ENCODE results near the gene TBC1D17. TPM values are rescaled to one million over a fixed set of nuclear protein-coding genes. Genes with fewer than 3 reads are reported as not detected.

The TBC1D17 gene
- total and polyA plus RNA-seq, 10 donors = 20.8 to 53.5 (median 36.6) TPM

DNA sequence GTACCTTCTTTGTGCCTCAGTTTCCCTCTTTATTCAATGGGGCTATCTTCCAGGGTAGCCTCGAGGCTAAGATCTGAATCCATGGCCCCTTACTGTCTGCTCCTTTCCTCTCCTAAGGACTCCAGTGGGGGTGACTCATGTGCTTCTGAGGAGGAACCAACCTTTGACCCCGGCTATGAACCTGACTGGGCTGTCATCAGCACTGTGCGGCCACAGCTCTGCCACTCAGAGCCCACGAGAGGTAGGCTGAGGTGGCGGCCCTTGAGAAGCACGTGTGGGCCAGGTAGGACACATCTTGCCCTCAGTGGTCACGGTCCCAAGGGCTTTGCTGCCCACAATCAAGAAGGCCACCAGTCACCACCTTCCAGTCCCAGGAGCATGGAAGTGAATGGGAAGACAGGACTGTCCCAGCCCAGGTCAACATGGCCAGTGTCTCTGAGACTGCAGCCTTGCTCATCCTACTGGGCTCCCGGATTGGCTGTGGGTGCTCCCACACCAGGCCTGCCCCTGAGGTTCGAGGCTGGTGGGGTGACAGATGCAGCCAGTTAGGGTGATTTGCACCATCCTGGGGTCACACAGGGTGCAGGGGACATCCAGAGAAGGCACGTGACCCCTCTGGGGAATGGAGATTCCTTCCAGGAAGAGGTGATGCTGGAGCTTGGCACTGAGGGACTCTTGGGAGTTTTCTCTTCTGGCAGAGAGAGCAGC, 2.8 kb downstream of the TBC1D17 start:
- Histone ChIP-seq H3K27ac (no peak overlapping the region), H3K4me3 (no peak overlapping the region), H3K36me3 (peaks cover 9 to 68% (median 61%) of the 10 kb centered on the region in 6 donors), H3K27me3 (replicated peaks in 1 of 7) (no peaks in the 10 kb centered on the region), H3K4me1 (peaks cover 9 to 34% (median 20%) of the 10 kb centered on the region in 6 donors), H3K9me3 (no peaks in the 10 kb centered on the region)
- DNase-seq = no peak
- no peak for TF ChIP-seq POLR2A (IDR thresholded peaks at IDR 0.05)
- peak in 1 of 3 donors; percentile 7 for TF ChIP-seq POLR2AphosphoS5 (IDR thresholded peaks at IDR 0.05)
- intact Hi-C loops (cut with DNase I; ENCODE audit: low total_unique reads) = no loop called here
- 91 to 97% (median 95%) methylated on average over 4 to 10 of the region's 10 CpGs for WGBS, 5 donors

DNA sequence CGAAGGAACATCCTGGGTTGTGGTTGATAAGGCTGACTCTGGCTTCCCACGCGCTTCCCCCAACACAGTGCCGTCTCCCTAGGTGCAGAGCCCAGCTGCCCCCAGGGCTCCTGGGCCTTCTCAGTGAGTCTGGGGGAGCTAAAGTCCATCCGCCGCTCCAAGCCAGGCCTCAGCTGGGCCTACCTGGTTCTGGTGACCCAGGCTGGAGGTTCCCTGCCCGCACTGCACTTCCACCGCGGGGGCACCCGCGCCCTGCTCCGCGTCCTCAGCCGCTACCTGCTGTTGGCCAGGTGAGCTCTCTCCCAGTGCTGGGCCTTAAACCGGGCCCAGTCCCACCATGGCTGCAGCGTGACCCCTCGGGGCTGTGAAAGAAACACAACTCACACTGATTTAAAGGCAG, 3.7 kb downstream of the TBC1D17 start:
- TF ChIP-seq, protein P1, sequence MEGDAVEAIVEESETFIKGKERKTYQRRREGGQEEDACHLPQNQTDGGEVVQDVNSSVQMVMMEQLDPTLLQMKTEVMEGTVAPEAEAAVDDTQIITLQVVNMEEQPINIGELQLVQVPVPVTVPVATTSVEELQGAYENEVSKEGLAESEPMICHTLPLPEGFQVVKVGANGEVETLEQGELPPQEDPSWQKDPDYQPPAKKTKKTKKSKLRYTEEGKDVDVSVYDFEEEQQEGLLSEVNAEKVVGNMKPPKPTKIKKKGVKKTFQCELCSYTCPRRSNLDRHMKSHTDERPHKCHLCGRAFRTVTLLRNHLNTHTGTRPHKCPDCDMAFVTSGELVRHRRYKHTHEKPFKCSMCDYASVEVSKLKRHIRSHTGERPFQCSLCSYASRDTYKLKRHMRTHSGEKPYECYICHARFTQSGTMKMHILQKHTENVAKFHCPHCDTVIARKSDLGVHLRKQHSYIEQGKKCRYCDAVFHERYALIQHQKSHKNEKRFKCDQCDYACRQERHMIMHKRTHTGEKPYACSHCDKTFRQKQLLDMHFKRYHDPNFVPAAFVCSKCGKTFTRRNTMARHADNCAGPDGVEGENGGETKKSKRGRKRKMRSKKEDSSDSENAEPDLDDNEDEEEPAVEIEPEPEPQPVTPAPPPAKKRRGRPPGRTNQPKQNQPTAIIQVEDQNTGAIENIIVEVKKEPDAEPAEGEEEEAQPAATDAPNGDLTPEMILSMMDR (IDR thresholded peaks at IDR 0.05 in 8 of 11, conservative IDR thresholded peaks at IDR 0.05 in 3 of 11) = no peak
- TF ChIP-seq POLR2A (IDR thresholded peaks at IDR 0.05) = no peak
- TF ChIP-seq POLR2AphosphoS5 (IDR thresholded peaks at IDR 0.05) = no peak
- no peak overlapping the region for H3K4me3 ChIP-seq
- DNase-seq = peak; percentile 74
- no peaks in the 10 kb centered on the region for H3K9me3 ChIP-seq
- peaks cover 9 to 77% (median 64%) of the 10 kb centered on the region in 6 donors for H3K36me3 ChIP-seq
- no peaks in the 10 kb centered on the region for H3K27me3 ChIP-seq (replicated peaks in 1 of 7)
- WGBS, 5 donors = 94 to 98% (median 96%) methylated on average over 12 to 17 of the region's 17 CpGs
- intact Hi-C loops (cut with DNase I; ENCODE audit: low total_unique reads) = no loop called here
- peaks cover 4 to 28% (median 14%) of the 10 kb centered on the region in 6 donors for H3K4me1 ChIP-seq
- H3K27ac ChIP-seq = no peak overlapping the region

DNA sequence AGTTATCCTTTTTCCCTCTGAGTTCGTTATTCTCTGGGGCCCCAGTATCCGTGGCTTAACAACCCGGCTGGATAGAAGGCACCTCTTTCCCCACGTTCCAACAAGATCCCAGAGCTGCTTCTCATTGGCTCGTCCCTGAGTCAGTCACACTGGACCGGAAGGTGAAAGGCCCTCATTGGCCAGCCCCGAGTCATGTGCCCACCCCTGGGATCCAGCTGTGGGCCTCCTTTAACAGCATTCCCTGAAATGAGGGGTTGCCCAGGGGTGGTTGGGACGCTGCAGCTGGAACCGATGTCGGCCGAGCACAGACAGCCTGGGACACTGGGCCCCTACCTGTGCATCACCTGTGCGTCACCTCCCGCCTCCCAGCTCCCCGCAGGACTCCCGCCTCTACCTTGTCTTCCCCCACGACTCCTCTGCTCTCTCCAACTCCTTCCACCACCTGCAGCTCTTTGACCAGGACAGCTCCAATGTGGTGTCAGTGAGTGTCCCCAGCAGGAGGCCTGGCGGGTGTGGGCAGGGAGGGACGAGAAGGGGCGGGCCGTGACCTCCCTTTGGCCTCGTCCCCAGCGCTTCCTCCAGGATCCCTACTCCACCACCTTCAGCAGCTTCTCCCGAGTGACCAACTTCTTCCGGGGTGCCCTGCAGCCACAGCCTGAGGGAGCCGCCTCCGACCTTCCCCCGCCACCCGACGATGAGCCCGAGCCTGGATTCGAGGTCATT, 4.3 kb downstream of the TBC1D17 start:
- Histone ChIP-seq H3K27ac (no peak overlapping the region), H3K36me3 (peaks cover 9 to 83% (median 64%) of the 10 kb centered on the region in 6 donors), H3K4me3 (no peak overlapping the region), H3K9me3 (no peaks in the 10 kb centered on the region), H3K27me3 (replicated peaks in 1 of 7) (no peaks in the 10 kb centered on the region), H3K4me1 (peaks cover 4 to 30% (median 16%) of the 10 kb centered on the region in 6 donors)
- no peak for DNase-seq
- TF ChIP-seq POLR2A (IDR thresholded peaks at IDR 0.05) (no peak), POLR2AphosphoS5 (IDR thresholded peaks at IDR 0.05) (peak in 1 of 3 donors; percentile 11)
- TF ChIP-seq, protein P1 (IDR thresholded peaks at IDR 0.05 in 8 of 11, conservative IDR thresholded peaks at IDR 0.05 in 3 of 11) = no peak
- WGBS, 5 donors = 83 to 94% (median 88%) methylated on average over 21 to 31 of the region's 31 CpGs
- intact Hi-C loops (cut with DNase I; ENCODE audit: low total_unique reads) = no loop called here

DNA sequence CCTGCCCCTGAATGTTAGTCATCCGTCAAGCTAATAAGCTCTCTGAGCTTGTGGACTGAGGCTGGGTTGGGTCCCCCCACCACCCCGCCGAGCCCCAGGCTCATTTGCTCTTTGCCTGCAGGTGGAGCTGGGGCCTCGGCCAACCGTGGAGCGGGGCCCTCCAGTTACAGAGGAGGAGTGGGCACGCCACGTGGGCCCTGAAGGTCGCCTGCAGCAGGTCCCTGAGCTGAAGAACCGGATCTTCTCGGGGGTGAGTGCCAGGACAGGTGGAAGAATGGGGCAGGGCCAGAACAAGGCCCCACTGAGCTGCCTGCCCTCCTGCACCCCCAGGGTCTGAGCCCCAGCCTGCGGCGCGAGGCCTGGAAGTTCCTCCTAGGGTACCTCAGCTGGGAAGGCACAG, 5.1 kb downstream of the TBC1D17 start:
- Histone ChIP-seq H3K9me3 (no peaks in the 10 kb centered on the region), H3K27me3 (replicated peaks in 1 of 7) (no peaks in the 10 kb centered on the region), H3K36me3 (peaks cover 9 to 91% (median 64%) of the 10 kb centered on the region in 6 donors), H3K4me1 (peaks cover 4 to 38% (median 24%) of the 10 kb centered on the region in 6 donors), H3K27ac (no peak overlapping the region), H3K4me3 (no peak overlapping the region)
- DNase-seq = no peak
- intact Hi-C loops (cut with DNase I; ENCODE audit: low total_unique reads) = no loop called here
- WGBS, 5 donors = 95 to 97% (median 97%) methylated on average over 12 to 14 of the region's 14 CpGs; no CpG with 5 or more reads in 1 of the 5 donors
- TF ChIP-seq POLR2A (IDR thresholded peaks at IDR 0.05) = no peak
- TF ChIP-seq POLR2AphosphoS5 (IDR thresholded peaks at IDR 0.05) = peak in 1 of 3 donors; percentile 37

DNA sequence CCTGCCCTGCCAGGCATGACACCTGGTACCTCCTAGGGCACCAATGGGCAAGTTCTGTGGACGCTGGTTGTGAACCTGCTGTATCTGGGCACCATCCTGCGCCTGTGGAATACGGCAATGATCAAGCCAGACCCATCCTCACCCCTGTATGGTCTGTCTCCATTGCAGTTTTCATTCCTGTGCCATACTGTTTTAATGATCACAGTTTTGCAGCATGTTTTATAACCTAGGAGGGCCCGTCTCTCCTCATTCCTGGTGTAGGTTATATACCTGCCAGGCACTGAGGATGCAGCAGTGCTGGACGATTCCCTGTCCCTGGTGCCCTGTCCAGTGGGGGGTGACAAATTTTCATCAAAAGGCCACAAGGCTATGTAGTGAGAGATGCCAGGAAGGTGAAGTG, 5.6 kb downstream of the TBC1D17 start:
- no peak overlapping the region for H3K27ac ChIP-seq
- intact Hi-C loops (cut with DNase I; ENCODE audit: low total_unique reads) = no loop called here
- H3K4me1 ChIP-seq = peaks cover 4 to 41% (median 25%) of the 10 kb centered on the region in 6 donors
- TF ChIP-seq POLR2A (IDR thresholded peaks at IDR 0.05) (no peak), POLR2AphosphoS5 (IDR thresholded peaks at IDR 0.05) (no peak)
- TF ChIP-seq, protein P1 (IDR thresholded peaks at IDR 0.05 in 8 of 11, conservative IDR thresholded peaks at IDR 0.05 in 3 of 11) = no peak
- no peaks in the 10 kb centered on the region for H3K9me3 ChIP-seq
- WGBS, 5 donors = 92 to 99% (median 97%) methylated on average over 5 of the region's 5 CpGs
- DNase-seq = no peak
- peaks cover 9 to 96% (median 64%) of the 10 kb centered on the region in 6 donors for H3K36me3 ChIP-seq
- no peaks in the 10 kb centered on the region for H3K27me3 ChIP-seq (replicated peaks in 1 of 7)
- H3K4me3 ChIP-seq = no peak overlapping the region
